KBM-7 (cell line): ENCODE data around the gene TM9SF4.
A peak's percentile ranks its signal among the peaks of the same experiment; 100 is the strongest.

Source experiments
- DNase-seq: peaks from one replicate; pipeline ENCODE4 v3.0.0-alpha.2; 2015
- in situ Hi-C: fragments of 300-500 bp; cut with MboI; formaldehyde crosslinking; loops from 2 replicates; pipeline ENCODE4 v1.14.3; 2020; ENCODE audit warnings: low sequenced_read_pairs, low pct_unique_long_range_greater_than_20kb, mixed read lengths

Gene TM9SF4

DNA sequence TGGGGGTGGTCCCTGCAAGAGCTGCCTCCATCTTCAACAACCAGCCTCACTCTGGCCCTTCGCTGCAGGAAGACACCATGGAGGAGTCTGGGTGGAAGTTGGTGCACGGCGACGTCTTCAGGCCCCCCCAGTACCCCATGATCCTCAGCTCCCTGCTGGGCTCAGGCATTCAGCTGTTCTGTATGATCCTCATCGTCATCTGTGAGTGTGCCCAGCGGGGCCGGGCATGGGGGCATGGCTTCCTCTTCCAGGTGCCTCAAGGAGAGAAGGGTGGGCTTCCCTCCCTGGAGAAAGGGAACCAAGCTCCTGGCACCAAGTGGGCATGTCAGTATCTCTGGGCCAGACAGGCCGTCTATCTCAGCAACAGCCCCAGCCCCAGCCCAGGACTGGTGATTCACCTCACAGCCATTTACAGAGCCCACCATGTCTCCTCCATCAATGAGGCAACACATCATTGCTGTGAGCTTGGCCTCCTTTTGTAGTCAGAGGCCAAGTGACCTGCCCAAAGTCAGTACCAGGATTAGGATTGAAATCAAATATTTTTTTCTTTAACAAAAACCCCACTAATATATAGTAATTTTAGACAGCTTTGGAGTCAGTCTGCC, 40.2 kb downstream of the TM9SF4 start:
- in situ Hi-C loops, result no loop called here

DNA sequence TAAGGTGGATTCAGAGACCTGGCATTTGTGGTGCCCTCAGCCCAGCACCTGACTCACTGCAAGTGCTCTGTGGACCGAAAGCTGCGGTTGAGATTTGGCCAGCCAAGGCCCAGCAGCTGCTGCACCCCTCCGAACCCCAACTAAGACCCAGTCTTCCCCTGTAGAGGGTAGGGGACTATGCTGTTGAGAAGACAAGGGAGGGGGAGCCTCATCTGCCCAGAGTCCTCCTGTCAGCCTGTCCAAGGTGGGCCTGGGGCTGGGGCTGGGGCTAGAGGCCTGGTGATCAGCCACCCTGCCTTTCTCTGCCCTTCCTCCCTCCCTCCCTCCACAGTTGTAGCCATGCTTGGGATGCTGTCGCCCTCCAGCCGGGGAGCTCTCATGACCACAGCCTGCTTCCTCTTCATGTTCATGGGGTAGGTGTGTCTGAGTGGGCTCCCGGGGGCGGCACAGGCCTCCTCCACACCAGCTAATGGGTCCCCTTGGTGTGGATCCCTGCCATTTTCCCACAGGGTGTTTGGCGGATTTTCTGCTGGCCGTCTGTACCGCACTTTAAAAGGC, 40.9 kb downstream of the TM9SF4 start:
- in situ Hi-C loops, result no loop called here
- no peak for DNase-seq

More for the DNA sequence above, 40.2 kb downstream of the TM9SF4 start:
- DNase-seq, result no peak

DNA sequence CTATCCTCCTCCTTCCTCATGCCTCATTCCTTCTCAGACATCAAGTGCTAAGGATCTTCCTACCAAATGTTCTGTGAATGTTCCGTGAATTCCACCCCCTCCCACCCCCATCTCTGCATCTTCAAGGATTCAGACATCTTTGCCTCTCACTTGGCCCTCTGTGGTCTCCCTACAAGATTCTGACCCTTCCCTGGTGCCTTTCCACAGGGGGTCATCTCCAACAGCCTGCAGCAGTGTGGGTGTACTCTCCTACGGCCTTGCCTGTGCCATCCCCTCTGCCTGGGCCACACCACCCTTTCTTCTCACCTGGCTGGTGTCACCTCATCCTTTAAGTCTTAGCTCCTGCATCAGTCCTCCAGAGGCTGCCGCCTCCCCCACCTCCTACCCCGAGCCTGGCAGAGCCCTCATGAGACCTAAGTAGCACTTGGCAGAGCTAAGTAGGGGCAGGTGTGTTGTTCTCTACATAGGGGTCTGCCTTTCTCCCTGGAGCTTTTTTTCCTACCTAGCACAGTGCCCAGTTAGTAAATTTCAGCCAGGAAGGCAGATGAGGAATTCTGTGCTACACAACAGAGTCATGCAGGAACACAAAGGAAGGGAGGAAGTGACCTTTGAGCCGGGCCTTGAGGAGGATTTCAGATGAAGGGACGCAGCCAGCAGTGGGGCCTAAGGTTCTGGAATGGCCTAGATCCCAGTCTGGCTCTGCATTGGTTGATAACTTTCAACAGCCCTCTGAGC, 43.1 kb downstream of the TM9SF4 start:
- DNase-seq, result no peak
- in situ Hi-C loops, result no loop called here

DNA sequence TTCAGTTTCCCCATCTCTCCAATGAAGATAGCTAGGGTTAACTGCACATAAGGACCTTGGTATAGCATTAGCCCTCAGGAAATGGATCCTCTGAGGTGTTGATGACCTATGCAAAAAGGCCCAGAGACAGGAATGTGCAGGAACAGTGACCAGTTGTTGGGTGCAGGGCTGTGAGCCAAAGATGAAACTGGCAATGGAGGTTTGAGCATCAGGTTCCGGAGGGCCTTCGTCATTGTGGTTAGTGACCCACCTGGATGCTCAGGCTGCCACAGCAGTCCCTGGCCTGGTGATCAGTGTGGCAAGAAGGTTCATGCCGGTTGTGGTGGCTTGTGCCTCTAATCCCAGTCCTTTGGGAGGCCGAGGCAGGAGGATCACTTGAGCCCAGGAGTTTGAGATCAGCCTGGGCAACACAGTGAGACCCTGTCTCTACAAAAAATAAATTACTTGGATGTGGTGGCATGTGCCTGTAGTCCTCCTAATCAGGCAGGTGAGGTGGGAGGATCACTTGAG, 43.7 kb downstream of the TM9SF4 start:
- no peak for DNase-seq
- in situ Hi-C loops, result no loop called here

DNA sequence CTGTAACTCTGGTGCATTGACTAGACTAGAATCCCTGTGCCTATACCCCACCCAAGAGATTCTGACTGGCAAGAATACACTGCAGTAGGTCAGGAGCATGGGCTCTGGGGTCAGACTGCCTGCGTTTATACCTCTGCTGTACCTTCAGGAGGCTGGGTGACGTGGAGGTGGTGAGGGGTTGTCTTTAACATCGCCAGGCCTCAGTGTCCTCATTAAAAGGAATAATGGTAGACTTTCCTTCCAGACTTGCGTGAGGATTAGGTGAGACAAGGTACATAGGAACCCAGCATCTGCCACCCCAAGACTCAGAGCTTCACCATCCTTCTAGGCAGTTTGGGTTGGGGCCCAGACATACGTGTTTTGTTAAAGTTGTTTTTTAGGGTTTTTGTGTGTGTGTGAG, 44.3 kb downstream of the TM9SF4 start:
- in situ Hi-C loops, result no loop called here

DNA sequence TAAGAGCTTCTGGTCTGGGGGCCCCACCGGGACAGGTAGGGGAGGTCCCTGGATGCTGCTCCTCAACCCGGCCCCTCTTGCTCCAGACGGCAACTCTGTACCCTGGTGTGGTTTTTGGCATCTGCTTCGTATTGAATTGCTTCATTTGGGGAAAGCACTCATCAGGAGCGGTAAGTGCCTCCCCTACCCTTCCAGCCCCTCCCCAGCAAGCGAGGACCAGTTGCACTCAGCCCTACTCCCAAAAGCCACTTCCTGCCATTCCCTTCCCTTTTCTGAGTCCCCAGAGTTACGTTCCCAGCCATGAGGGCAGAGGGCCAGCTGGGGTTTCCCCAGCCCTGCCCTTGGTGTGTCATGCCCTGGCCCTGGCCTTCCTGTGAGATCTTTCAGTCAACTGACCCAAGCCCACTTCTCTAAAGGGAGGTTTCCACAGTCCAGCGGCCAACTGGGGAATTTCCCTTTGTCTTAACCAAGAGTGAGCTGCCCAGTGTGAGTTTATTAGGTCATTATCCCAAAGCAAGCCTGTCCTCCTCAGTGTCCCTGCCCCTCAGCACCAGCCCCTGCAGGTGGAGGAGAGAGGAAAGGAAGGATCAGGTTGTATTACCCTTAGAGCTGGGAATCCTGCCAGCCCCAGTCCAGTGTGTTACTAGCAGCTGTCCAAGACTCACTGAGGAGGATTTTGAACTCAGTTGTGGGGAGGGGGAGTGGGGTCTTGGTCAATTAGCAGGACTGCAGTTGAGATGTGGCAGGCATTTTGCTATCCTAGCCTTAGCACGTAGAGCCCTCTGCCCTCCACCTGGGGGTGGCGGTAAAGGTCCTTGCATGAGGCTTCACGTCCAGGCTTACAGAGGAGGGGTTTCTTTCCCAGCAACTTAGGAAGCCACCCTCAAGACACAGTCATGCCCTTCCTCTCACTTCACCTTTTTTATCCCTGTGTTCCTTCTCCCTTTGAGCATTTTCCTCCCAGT, 45.8 kb downstream of the TM9SF4 start:
- in situ Hi-C loops, result no loop called here
- DNase-seq, result peak; percentile 80

More for the DNA sequence above, 44.3 kb downstream of the TM9SF4 start:
- DNase-seq, result no peak

DNA sequence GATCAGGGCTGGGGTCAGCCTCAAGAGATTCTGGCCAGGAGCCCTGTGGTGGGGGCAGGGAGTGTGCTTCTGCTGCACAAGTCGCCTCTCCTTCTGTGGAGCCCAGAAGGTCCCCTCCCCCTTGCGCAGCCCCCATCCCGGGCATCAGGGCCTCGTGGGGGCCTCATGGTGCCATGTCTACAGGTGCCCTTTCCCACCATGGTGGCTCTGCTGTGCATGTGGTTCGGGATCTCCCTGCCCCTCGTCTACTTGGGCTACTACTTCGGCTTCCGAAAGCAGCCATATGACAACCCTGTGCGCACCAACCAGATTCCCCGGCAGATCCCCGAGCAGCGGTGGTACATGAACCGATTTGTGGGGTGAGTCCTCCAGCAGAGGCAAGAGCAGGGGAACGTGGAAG, 48.1 kb downstream of the TM9SF4 start:
- in situ Hi-C loops, result no loop called here

DNA sequence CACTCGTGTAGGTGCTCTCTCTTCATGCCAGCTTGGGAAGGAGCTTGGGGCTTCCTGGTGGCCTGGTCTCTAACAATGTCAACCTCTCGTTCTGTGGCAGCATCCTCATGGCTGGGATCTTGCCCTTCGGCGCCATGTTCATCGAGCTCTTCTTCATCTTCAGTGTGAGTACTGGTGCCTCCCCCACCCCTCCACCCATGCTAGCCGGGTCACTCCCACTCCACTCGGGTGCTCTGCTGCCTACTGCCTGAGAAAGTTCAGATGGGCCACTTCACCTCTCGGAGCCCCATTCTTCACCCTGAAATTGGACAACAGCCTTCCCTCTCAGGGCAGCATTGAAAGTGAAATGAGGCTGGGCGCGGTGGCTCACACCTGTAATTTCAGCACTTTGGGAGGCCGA, 48.8 kb downstream of the TM9SF4 start:
- DNase-seq, result no peak
- in situ Hi-C loops, result no loop called here

More for the DNA sequence above, 48.1 kb downstream of the TM9SF4 start:
- DNase-seq, result no peak

DNA sequence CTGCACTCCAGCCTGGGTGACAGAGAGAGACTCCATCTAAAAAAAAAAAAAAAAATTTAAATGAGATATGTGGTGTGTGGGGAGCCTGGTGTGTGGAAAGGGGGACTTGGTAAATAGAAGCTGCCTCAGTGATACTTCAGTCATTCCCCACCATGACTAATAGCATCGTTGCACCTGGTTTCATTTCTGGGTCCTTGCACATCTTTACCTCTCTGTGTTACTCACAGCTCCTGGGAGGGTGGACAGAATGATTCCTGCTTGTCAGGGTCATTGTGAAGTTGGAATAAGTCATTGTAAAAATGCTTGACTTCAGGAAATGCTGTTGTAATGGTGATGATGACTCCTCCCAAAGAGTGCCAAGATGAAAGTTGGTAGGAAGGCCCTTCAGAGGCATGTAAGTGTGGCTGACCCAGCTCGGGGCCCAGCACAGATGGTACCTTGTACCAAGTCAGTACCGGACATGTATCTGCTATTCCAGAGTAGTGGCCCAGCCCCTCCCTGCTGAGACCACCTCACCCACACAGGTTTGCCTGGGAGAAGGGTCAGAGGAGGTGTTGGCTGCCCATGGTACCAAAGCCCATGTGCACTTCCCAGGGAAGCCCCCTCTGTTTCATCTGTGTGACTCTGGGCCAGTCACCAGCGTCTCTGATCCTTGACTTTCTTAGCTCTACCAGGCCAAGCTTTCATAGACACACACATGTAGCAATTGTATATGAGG, 49.6 kb downstream of the TM9SF4 start:
- DNase-seq, result no peak
- in situ Hi-C loops, result no loop called here

DNA sequence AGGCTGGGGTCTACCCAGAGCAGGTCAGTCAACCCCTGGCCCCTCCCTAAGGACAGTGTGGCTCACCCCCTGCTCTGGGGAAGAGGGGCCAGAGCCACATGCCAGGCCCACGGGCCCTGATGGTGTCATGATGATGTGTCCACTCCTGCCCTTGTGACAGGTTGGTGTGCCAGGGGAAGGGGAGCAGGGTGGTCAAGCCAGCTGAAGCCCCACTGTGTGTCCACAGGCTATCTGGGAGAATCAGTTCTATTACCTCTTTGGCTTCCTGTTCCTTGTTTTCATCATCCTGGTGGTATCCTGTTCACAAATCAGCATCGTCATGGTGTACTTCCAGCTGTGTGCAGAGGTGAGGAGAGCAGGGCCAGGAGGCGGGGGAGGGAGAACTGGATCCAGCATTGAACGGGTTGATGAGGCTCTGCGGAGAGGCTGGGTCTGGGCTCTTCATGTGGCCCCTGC, 50.3 kb downstream of the TM9SF4 start:
- DNase-seq, result no peak
- in situ Hi-C loops, result no loop called here

DNA sequence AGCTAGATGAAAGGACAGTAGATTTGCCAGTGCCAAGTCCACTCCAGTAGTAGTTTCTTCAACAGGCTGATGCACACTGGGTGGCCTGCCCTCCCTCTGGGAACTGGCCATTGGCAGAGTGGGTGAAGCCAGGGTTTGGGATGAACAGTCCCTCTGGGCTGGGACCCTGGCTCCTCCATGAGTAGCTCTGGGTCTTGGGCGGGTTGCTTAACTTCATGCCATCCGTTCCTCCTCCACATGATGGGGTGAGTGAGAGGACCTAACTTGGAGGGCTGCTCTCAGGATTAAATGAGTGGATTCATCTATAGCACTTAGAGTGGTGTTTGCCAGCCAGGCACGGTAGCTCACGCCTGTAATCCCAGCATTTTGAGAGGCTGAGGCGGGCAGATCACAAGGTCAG, 50.8 kb downstream of the TM9SF4 start:
- in situ Hi-C loops, result no loop called here
- no peak for DNase-seq

DNA sequence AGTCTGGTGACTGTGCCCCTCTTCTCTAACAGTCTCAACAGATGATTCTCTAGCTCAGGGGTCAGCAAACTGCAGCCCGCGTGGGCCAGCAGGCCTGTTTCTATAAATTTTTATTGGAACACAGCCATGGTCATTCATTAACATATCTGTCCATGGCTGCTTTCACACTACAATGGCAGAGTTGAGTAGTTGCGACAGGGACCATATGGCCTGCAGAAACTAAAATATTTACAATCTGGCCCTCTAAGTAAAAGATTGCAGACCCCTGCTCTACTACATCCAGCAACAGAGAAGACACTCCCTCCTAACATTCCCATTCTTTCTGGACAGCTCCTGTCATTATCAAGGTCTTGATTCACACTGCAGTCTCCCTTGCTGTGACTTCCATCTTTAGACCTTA, 52.8 kb downstream of the TM9SF4 start:
- in situ Hi-C loops, result no loop called here
- DNase-seq, result no peak

DNA sequence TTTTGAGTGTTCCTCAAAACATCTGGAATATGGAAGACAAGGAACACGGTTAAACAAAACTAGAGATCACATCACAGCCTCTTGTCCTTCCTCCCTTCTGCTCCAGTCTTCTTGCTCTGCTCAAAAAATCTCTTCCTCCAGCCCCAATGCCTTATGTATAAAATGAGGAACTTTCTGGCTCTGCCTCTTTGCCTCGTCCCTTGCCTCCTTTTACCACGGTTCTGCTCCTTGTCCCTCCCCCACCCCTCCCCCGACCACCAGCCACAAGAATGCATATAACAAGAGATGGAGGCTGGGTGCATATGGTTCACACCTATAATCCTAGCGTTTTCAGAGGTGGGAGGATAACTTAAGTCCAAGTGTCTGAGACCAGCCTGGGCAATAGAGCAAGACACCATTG, 54.4 kb downstream of the TM9SF4 start:
- in situ Hi-C loops, result no loop called here
- peak; percentile 28 for DNase-seq

DNA sequence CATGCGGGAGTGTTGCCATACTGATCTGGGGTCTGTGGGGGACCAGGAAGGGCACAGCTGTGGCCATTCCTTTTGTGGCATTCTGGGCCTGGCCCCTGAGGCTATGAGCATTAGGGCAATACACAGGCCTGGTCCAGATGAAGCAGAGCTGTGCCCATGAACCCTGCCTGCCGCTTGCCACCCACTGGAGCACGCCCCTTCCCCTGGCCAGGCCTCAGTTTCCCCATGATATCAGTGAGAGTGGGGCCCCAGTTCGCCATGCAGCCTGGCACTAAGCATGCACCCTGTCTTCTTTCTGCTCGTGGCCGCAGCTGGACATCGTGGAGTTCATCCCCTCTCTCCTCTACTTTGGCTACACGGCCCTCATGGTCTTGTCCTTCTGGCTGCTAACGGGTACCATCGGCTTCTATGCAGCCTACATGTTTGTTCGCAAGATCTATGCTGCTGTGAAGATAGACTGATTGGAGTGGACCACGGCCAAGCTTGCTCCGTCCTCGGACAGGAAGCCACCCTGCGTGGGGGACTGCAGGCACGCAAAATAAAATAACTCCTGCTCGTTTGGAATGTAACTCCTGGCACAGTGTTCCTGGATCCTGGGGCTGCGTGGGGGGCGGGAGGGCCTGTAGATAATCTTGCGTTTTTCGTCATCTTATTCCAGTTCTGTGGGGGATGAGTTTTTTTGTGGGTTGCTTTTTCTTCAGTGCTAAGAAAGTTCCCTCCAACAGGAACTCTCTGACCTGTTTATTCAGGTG, 55.6 kb downstream of the TM9SF4 start:
- DNase-seq, result no peak
- in situ Hi-C loops, result no loop called here

DNA sequence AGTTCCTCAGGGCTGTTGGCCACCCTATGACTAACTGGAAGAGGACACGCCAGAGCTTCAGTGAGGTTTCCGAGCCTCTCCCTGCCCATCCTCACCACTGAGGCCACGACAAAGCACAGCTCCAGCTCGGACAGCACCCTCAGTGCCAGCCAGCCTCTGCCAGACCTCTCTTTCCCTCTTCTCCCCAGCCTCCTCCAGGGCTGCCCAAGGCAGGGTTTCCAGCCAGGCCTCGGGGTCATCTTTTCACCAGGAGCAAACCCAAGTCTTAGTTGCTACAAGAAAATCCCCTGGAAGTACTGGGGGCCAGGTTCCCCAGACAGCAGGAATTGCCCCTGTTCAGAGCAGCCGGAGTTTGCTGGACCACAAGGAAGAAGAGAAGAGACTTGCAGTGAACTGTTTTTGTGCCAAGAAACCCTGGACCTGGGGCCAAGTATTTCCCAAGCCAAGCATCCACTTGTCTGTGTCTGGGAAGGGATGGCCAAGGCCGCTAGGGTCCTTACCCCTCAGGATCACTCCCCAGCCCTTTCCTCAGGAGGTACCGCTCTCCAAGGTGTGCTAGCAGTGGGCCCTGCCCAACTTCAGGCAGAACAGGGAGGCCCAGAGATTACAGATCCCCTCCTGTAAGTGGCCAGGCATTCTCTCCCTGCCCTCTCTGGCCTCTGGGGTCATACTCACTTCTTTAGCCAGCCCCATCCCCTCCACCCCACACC, 56.5 kb downstream of the TM9SF4 start:
- in situ Hi-C loops, result no loop called here
- no peak for DNase-seq

DNA sequence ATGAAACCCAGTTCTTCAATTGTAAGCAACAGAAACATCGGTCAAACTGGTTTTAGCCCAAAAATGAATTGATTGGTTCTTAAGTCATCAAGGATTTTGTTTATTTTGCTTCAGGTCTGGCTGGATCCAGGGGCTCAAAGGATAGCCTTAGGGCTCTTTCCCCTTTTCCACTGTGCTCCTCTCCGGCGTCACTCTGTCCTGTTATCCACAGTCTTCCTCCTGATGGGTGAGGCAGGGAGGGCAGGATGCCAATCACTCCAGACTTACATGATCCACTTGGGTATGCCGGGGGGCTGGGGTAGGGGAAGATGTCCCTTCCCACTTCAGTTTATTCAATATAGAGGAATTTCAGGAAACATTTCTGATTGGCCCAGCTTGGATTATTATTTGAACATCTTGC, 58.0 kb downstream of the TM9SF4 start:
- in situ Hi-C loops, result no loop called here
- no peak for DNase-seq

DNA sequence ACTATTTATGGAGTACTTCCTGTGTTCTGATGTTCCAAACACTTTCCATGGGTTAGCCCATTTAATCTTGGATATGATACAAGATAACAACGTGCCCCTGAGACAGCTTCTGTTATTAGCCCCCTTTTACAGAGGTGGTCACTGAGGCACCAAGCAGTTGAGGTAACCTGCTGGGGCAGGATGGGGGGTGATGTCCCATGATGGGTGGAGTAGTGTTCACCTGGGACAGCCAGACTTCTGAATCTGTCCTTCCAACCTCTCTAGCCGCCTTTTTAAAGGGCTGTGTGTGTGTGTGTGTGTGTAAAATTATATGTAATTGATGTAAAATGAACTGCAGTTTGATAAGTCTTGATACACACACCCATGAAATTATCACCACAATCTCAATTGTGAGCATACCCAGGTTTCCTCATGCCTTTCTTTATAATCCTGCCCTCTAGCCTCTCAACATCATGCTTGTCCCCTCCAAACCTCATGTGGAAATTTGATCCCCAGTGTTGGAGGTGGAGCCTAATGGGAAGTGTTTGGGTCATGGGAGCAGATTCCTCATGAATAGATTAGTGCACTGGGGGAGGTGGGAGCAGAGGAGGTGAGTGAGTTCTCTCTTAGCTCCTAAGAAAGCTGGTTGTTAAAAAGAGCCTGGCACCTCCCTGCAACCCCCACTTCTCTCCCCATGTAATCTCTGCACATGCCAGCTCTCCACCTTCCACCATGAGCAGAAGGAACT, 58.8 kb downstream of the TM9SF4 start:
- in situ Hi-C loops, result no loop called here
- DNase-seq, result peak; percentile 18
